ENCODE data around the gene MROH8.
"Not testable (repeated sequence)": the region's sequence is repeated elsewhere in the genome, so short reads cannot be mapped to it uniquely, and the experiment has no call there.

Gene MROH8

DNA sequence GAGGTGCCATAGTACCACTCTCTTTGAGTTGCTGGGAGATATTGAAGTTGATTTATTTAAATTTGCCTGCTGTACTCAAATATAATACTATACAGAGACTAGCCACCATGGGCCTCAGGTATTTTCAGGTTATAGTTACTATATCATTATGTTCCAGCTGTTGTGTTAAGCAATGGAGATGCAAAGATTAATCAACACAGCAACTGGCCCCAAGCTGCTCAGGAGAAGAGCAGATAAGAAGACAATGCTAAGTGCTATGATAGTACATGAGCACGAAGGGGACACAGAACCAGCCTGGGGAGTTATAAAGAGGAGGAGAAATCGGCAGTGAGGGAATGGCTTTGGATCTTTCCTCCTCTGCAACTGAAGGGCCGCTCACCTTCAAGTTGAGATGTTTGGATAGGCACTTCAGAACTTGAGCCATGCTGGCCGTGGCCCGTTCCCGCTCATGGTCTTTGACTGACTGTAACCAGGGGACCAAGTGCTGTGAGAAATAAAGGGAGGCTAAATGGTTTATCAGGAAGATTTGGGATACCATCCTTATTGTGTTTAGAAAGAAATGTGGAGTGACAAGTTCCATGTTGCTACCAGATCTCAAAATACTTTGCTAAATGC is 24.6 kb downstream of the MROH8 start:
- DNase-seq (ENCODE audit: low read depth in 2 of 2), result no peak

DNA sequence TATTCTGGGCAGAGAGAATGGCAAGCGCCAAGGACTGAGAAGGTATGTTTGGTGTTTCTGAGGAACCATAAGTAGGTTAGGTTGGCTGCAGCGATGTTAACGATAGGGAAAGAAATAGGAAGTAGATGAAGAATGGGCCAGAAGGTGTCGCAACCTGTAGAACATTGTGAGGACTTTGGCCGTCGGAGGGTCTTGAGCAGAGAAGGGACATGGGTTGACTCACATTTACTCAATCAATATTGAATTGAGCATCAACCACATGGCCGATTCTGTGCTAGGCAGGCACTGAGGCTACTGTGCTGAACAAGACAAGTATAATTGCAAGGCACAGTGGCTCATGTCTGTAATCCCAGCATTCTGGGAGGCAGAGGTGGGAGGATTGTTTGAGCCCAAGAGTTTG is 27.1 kb downstream of the MROH8 start:
- DNase-seq (ENCODE audit: low read depth in 2 of 2), result no peak

DNA sequence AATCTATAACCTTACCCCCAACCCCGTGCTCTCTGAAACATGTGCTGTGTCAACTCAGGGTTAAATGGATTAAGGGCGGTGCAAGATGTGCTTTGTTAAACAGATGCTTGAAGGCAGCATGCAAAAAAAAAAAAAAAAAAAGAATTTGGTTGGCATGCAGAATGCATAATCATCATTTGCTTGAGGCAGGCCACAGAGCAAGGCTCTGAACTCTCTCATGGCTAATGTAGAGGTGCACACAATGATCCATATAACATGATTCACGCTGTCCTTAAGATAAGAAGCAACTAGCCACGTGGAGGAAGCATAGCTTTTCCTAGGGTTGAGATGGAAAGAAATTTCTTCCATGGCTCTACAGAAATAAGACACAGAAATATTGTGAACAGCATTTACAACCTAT is 27.8 kb downstream of the MROH8 start:
- no peak for DNase-seq (ENCODE audit: low read depth in 2 of 2)

DNA sequence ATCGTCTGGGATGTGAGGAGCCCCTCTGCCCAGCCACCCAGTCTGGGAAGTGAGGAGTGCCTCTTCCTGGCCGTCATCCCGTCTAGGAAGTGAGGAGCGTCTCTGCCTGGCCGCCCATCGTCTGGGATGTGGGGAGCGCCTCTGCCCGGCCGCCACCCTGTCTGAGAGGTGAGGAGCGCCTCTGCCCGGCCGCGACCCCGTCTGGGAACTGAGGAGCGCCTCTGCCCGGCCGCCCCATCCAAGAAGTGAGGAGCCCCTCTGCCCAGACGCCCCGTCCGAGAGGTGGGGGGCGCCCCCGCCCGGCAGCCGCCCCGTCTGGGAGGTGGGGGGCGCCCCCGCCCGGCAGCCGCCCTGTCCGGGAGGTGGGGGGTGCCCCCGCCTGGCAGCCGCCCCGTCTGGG is 28.5 kb downstream of the MROH8 start:
- not testable (repeated sequence) for DNase-seq (ENCODE audit: low read depth in 2 of 2)

DNA sequence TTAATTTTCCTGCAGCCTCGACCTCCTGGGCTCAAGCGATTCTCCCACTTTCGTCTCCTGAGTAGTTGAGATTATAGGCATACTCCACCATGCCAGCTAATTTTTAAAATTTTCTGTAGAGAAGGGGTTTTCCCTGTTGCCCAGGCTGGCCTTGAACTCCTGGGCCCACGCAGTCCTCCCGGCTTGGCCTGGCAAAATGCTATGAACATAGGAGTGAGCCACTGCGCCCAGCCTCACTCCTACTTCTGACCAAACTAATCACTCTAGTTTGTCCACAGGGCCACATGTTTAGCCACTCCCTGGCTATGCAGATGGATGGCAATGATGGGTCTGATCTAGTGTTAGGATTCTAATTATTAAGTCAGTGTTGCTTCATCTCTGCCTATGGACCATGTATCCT is 32.1 kb downstream of the MROH8 start:
- DNase-seq (ENCODE audit: low read depth in 2 of 2), result no peak

DNA sequence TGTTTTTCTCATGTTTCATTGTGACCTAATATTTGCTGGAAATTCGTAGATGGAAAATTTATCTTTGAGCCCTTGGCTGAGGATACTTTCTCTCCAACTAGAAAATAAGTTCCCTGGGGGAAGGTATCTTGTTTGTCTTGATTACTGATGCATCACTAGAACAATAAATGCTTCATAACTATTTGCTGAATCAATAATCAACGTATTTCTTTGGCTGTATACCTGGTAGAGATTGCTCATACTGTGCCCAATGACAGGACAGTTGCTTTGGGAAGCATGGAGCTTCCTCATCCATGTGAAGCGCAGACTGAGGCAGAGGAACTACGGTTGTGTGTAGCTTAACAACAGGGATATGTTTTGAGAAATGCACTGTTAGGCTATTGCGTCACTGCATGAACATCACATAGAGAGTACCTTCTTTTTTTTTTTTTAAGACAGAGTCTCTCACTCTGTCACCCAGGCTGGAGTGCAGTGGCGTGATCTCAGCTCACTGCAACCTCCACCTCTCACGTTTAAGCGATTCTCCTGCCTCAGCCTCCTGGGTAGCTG is 34.4 kb downstream of the MROH8 start:
- DNase-seq (ENCODE audit: low read depth in 2 of 2), result no peak

DNA sequence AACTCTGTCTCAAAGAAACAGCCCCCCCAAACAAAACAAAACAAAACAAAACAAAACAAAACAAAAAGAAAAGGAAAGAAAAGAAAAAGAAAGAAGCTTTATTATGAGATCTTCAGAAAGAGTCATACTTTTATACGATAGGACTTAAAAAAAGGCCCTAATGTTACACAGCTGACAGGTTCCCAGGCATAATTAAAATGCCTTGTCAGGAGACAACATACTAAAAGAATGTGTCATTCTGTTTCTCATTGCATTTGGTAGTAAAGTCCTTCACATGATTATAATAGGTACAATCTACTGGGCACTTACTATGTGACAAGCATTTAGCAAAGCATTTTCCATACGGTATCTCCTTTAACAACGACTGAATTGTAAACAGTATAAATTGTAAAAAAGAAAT is 36.6 kb downstream of the MROH8 start:
- DNase-seq (ENCODE audit: low read depth in 2 of 2), result no peak

DNA sequence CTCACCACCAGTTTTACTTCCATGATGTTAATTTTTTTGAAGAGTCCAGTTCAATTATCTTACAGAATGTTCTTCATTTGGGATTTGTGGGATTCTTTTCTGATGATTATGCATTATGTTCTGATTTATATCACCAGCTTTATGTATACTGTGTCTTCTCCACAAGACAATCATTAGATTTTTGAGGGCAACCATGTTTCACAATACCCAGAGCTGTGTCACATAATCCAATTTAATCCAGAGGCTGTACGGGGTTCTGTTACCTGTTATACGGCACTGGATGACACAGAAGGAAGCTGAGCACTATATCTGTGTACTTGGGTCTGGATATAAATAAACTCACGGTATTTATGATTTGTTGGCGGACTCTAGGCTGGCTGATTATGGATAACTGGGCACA is 41.8 kb downstream of the MROH8 start:
- no peak for DNase-seq (ENCODE audit: low read depth in 2 of 2)

DNA sequence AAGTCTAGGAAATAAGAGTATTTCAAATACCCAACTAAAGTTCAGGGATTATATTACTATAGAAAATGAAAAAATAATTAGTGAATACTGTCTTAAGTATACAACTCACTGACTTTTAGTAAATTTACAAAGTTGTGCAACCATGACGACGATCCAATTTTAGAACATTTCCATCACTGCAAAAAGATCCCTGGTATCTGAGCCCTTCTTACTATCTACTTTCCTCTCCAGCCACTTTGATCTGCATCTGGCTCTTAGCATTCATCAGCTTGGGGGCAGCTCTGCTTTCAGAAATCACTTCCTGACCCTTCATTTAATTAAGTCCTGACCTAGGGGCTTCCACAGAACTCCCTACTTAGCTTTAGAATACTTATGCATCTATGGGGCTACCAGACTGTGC is 45.4 kb downstream of the MROH8 start:
- no peak for DNase-seq (ENCODE audit: low read depth in 2 of 2)

DNA sequence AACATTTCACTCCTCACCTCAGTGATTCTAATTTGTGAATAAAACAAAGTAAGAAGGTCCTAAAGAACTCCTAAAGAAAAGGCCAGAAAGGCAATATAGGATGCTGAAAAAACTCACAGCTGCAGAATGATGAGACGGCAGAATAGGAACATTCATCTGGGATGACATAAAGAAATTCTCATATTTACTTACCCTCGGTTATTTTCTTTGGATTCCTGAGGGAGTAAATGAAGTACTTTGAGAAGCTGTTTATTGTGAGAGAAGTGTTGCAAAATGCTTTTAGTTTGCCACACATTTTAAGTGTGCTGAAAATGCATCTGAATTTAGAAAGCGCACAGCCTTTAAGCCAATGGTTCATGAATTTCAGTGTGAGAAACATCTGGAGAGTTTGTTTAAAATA is 47.9 kb downstream of the MROH8 start:
- no peak for DNase-seq (ENCODE audit: low read depth in 2 of 2)

DNA sequence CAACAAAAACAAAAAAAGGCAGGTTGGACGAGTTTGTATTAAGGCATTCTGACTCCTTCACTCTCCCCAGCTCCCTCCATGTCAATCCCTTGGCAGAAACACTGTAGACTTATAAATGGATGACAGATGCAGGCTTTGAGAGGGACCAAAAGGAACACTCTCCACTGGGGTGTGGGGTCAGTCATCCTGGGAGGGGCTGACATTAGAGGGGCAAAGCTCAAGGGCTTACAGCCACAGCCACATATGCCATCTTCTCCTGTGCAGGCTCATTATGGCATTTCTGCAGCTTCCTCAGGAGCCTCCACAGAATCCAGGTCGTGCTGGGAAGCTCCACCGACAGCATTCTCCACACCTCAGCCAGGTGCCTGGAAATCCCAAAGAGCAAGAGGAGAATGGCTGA is 50.5 kb downstream of the MROH8 start:
- DNase-seq (ENCODE audit: low read depth in 2 of 2), result no peak

DNA sequence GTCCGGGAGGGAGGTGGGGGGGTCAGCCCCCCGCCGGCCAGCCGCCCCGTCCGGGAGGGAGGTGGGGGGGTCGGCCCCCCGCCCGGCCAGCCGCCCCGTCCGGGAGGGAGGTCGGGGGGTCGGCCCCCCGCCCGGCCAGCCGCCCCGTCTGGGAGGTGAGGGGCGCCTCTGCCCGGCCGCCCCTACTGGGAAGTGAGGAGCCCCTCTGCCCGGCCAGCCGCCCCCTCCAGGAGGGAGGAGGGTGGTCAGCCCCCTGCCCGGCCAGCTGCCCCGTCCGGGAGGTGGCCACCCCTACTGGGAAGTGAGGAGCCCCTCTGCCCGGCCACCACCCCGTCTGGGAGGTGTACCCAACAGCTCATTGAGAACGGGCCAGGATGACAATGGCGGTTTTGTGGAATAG is 53.1 kb downstream of the MROH8 start:
- not testable (repeated sequence) for DNase-seq (ENCODE audit: low read depth in 2 of 2)

DNA sequence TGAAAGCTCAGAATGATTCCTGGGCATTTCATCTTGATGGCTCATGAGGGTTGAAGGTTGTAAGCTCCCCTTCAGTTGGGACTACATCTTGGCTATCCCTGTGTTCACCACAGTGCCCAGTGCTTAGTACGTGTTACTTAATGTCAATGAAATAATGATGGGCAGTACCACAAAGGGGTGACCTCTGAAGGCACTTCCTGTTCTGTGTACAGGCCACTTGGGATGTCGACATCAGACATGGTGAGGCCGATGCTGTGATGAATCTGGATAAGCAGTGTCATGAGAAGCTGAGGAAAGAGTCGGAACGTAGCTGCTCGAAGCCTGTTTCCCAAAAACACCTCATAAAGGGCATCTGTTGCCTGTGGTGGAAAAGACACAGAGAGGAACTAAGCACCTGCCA is 55.9 kb downstream of the MROH8 start:
- DNase-seq (ENCODE audit: low read depth in 2 of 2), result no peak

DNA sequence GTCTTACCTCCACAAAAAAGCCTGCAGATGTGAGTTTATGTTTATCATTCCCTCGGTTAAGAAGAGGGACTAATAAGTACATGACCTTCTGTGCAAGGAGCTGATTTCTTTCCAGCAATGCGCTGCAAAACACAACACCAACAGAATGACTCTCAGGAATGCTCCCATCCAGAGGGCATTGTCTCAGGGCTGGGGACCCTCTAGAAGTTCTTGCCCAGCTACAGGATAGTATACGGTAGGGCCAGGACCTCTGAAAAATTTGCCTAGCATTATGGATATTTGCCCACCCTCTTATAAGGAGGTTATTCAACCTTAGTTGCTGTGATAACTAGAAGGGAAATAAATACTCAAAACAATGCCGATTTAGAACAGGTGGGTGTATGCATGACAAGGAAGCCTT is 58.9 kb downstream of the MROH8 start:
- no peak for DNase-seq (ENCODE audit: low read depth in 2 of 2)

DNA sequence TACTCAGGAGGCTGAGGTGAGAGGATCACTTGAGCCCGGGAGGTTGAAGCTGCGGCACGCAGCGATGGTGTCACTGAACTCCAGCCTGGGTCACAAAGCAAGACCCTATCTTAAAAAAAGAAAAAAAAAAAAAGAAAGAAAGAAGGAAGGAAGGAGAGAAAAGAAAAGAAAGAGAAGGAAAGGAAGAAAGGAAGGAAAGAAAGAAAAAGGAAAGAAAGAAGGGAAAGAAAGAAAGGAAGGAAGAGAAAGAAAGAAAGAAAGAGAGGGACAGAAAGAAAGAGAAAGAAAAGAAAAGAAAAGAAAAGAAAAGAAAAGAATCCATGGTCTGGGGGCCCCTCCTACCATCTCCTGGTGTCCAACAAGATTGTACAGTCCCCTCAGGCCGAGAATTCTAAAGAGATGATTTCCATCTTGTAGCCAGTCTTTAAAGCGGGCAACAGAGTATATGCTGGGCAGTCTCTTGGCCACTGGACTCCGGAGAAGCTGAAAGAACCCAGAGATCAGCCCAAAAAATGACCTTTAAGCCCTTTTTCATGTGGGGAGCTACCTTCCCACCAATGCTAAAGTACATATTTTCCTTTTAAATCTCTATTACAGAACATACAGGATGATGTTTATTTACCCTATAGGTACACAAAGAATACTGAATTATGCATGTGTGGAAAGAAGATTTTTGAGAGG is 59.9 kb downstream of the MROH8 start:
- DNase-seq (ENCODE audit: low read depth in 2 of 2), result no peak

DNA sequence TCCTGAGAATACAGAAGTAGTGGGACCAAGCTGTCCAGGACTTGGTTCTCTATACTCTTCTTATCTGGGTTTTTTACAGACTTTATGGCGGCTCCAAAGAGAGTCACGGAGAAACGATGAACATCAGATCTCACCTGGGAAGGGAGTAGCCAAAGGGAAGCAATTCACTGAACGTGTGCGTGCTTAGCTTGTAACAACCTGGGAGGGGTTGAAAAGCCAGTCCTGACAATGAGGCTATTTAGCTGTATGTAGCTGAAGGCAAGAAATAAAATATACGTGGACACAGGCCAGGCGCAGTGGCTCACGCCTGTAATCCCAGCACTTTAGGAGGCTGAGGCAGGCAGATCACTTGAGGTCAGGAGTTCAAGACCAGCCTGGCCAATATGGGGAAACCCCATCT is 65.3 kb downstream of the MROH8 start:
- DNase-seq (ENCODE audit: low read depth in 2 of 2), result no peak

DNA sequence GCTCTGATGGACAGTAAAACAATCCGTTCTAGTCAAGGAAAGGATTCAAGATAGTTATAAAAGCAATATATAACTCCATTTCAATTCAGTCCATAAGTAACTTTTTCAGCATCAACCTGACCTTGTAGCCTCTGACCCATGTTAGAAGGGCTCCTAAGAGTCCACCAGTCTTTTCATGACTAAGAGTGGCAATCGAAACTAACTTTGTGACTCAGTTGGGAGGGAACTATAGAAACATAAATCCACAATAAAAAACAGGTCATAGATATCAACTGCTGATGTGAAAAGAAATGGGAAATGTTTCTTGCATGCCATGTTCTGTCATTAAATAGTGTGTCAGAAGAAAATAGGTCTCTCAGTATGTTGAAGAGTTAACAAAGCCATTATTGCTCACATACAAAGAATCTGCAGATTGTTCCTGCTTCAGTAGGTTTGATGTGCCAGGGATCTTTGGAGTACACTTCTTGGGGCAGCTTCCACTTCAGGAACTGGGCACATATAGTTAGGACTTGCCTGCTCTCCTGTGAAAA is 67.4 kb downstream of the MROH8 start:
- no peak for DNase-seq (ENCODE audit: low read depth in 2 of 2)

DNA sequence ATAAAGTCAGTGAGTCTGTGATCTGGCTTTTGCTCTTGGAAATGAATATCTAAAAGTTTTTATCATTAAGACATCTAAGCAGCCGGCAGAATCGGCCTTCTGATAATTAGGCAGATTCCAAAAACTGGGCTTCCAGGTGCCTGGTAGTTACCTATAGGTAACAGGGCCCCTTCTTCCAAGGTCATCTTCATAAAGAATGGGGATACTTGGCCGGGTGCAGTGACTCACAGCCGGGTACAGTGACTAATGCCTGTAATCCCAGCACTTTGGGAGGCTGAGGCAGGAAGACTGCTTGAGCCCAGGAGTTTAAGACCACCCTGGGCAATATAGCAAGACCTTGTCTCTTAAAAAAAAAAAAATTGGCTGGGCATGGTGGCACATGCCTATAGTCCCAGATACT is 70.7 kb downstream of the MROH8 start:
- no peak for DNase-seq (ENCODE audit: low read depth in 2 of 2)

DNA sequence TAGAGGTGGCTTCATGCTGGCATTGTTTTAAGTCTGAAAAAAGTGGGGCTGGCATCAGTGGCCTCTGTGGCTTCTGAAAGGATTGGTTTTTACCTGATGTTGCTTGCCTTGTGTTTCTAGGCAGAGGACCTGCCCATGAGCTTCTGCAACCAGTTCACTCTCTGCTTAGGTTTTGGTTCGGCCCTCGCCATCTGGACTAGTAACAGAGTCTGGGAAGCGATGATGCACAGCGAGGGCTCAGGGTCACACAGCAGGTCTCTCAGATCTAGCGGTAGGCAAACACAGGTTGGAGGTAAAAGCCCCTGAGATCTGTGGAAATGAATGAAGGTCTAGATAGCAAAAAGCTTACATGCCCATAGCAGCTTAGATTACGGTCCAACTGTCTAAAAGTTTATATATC is 76.8 kb downstream of the MROH8 start:
- no peak for DNase-seq (ENCODE audit: low read depth in 2 of 2)

DNA sequence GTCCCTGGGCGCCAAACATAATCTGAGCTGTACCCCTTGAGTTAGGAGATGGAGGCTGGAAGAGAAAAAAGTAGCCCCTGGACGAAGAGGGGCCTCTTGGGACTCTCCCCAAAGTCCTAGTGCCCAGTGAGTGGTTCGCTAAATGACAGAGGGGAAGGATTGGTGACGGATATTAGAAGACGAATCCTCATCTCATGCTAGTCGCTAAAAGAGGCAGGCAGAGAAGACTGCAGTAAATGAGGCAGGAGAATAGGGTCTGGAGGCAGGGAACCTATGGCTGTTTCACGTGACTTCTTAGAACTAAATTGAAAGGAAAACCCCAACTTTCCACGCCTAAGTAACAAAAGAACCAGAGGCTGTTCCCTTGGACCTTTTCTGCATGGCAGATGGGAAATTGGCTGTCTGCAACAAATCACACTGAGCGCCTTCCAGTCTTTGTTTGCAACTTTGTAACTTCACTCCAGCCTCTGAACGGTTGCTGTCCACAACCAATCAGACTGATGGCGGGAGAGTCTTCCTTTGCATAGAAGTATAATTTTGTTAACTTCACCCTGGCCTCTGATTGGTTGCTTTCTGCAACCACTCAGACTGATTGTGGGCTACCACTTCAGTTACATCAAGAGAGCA is 82.8 kb downstream of the MROH8 start:
- DNase-seq (ENCODE audit: low read depth in 2 of 2), result no peak

DNA sequence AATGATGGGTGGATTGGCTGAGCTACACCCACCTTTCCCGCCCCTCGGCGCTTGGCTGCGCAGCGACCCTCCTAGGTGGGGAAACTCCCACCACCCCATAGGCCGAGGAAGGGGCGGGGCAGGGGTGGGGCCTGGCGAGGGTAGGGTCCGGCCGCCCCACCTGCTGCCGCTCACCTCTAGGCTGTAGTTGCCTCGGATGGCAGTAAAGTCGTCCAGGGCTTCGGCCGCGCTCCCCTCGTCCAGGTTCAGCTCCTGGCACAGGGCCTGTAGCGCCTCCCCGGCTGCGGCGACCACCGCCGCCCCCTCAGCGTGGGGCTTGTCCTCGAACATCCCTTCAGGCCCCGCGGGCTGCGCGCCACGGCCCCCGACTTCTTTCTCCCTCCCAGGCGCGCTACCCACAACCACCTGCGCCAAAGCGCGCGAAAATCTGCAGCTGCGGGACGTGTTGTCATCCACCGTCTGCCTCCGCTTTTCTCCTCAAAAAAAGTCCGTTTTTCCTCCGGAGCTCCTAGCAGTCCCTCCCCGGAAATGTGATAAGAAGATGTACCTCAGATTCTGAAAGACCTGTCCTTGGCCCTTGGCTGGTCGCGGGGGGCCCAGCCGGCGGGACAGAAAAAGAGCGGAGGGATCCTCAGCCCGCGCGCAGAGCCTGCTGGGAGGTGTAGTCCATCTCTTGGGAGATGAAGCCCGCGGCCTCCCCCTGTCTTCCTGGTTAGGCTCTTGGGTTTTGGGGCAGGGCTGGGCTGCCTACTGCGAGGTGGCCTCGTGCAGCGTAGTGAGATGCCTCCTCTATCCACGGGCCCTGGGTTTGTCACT is 83.5 kb downstream of the MROH8 start, which contains the start of gene RBL1:
Gene RBL1 (minus strand): TSS at position 399 of the 816 bp plus-strand sequence. CDS start 69 bp downstream, at position 330.
- DNase-seq (ENCODE audit: low read depth in 2 of 2), result peak; percentile 72 to 76

DNA sequence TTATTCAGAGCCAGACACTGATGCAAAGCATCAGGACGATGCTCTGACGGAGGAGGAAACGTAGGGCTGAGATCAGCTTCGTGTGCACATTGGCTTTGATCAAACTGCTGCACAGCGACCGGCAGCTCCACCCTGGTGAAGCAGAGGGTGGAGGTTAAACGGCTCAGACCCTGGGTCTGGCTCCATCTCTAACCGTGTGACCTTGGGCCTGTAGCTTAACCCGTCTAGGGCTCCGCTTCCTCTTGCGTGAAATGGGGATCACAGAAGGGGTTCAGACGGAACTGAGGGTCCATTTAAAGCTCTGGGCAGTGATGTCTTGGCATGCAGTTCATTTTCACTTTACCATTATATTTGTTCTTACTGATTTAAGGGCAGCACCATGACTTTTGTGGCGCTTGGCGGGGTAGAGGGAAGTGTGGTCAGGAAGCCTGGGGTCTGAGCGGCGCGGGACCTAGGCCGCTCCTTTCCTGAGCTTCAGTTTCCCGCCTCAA is 84.2 kb downstream of the MROH8 start:
- no peak for DNase-seq (ENCODE audit: low read depth in 2 of 2)

Data from fibroblast of skin of left quadriceps (primary cell).